GM19372 (cell line): ENCODE data around the gene AQP12A.
"Not testable (repeated sequence)": the region's sequence is repeated elsewhere in the genome, so short reads cannot be mapped to it uniquely, and the experiment has no call there.

ENCODE experiments used
- ATAC-seq: cut with Tn5 transposase; IDR thresholded peaks from one replicate; pipeline ENCODE4 v1.9.1; 2021; ENCODE audit warnings: mild to moderate bottlenecking, low read depth, moderate library complexity; ENCODE audit not compliant: unreplicated experiment

AQP12A gene

GRCh38 chr2:240686460-240686859 is 5.2 kb upstream of the AQP12A start:
- ATAC-seq = no peak

GRCh38 chr2:240687045-240687740 is 4.5 kb upstream of the AQP12A start:
- no peak for ATAC-seq

GRCh38 chr2:240687741-240688552 is 3.7 kb upstream of the AQP12A start:
- no peak for ATAC-seq

GRCh38 chr2:240688553-240688919 is 3.1 kb upstream of the AQP12A start:
- no peak for ATAC-seq

- no peak for ATAC-seq
These were observed 1.7 kb upstream of the AQP12A start for GRCh38 chr2:240689975-240690374.

GRCh38 chr2:240690421-240691074 is 1.1 kb upstream of the AQP12A start:
- not testable (repeated sequence) for ATAC-seq

GRCh38 chr2:240691075-240691427 is 615 bp upstream of the AQP12A start:
- not testable (repeated sequence) for ATAC-seq

- not testable (repeated sequence) for ATAC-seq
These were observed 1.2 kb downstream of the AQP12A start for GRCh38 chr2:240692583-240693561.

GRCh38 chr2:240694304-240694703 is 2.6 kb downstream of the AQP12A start:
- ATAC-seq = not testable (repeated sequence)

GRCh38 chr2:240695593-240695992 is 3.9 kb downstream of the AQP12A start:
- not testable (repeated sequence) for ATAC-seq

GRCh38 chr2:240696469-240696868 is 4.8 kb downstream of the AQP12A start:
- ATAC-seq = not testable (repeated sequence)

GRCh38 chr2:240698852-240699561 is 7.3 kb downstream of the AQP12A start:
- ATAC-seq = not testable (repeated sequence)

- ATAC-seq = not testable (repeated sequence)
These were observed 8.2 kb downstream of the AQP12A start for GRCh38 chr2:240699835-240700234.

GRCh38 chr2:240700616-240701015 is 8.9 kb downstream of the AQP12A start:
- ATAC-seq = not testable (repeated sequence)

GRCh38 chr2:240701091-240701735 is 9.5 kb downstream of the AQP12A start:
- ATAC-seq = no peak

GRCh38 chr2:240701736-240702639 is 10.3 kb downstream of the AQP12A start:
- no peak for ATAC-seq

GRCh38 chr2:240702640-240703011 is 11.0 kb downstream of the AQP12A start:
- no peak for ATAC-seq
